ENCODE measurements around the gene CD180.

CD180 gene

GRCh38 chr5:67190861-67191260 is 5.7 kb downstream of the CD180 start:
- CTCF ChIA-PET, result interaction anchor here (0.6 kb wide), 1 partner anchor 228 kb away, joined by 3 read pairs; no protein-coding TSS in a partner anchor
- TF ChIP-seq SUZ12 (IDR thresholded peaks at IDR 0.05) (no peak), L3MBTL2 (conservative IDR thresholded peaks at IDR 0.05) (no peak), SP1 (IDR thresholded peaks at IDR 0.05) (no peak), ELF4 (IDR thresholded peaks at IDR 0.05) (no peak)
- POLR2A ChIA-PET, result no interaction called here
- DNase-seq (ENCODE audit: extremely low spot score), result no peak

- ChIA-PET POLR2A (no interaction called here), CTCF (no interaction called here)
- no peak for DNase-seq (ENCODE audit: extremely low spot score)
- no peak for TF ChIP-seq SP1 (IDR thresholded peaks at IDR 0.05)
- TF ChIP-seq PKNOX1 (IDR thresholded peaks at IDR 0.05), result no peak
- TF ChIP-seq HDGF (IDR thresholded peaks at IDR 0.05; ENCODE audit: borderline replicate concordance), result no peak
- TF ChIP-seq BHLHE40 (IDR thresholded peaks at IDR 0.05; ENCODE audit: borderline replicate concordance), result no peak
- no peak for TF ChIP-seq FOXM1 (IDR thresholded peaks at IDR 0.05; ENCODE audit: borderline replicate concordance)
- no peak for TF ChIP-seq TARDBP (IDR thresholded peaks at IDR 0.05)
- no peak for TF ChIP-seq ELF4 (IDR thresholded peaks at IDR 0.05)
- no peak for TF ChIP-seq NFRKB (IDR thresholded peaks at IDR 0.05)
- no peak for TF ChIP-seq L3MBTL2 (conservative IDR thresholded peaks at IDR 0.05)
- no peak for TF ChIP-seq FOXA1 (IDR thresholded peaks at IDR 0.05)
- TF ChIP-seq ZNF384 (IDR thresholded peaks at IDR 0.05), result no peak
These were observed 6.2 kb downstream of the CD180 start for GRCh38 chr5:67190410-67190809.

- ChIA-PET CTCF (no interaction called here), POLR2A (no interaction called here)
- TF ChIP-seq BHLHE40 (IDR thresholded peaks at IDR 0.05; ENCODE audit: borderline replicate concordance), result no peak
- no peak for TF ChIP-seq LEF1 (IDR thresholded peaks at IDR 0.05; ENCODE audit: borderline replicate concordance)
- TF ChIP-seq PKNOX1 (IDR thresholded peaks at IDR 0.05), result no peak
- no peak for TF ChIP-seq ZNF384 (IDR thresholded peaks at IDR 0.05)
- TF ChIP-seq SP1 (IDR thresholded peaks at IDR 0.05), result no peak
- no peak for TF ChIP-seq NFRKB (IDR thresholded peaks at IDR 0.05)
- no peak for TF ChIP-seq ELF4 (IDR thresholded peaks at IDR 0.05)
- no peak for TF ChIP-seq L3MBTL2 (conservative IDR thresholded peaks at IDR 0.05)
- no peak for TF ChIP-seq FOXM1 (IDR thresholded peaks at IDR 0.05; ENCODE audit: borderline replicate concordance)
- TF ChIP-seq SUZ12 (IDR thresholded peaks at IDR 0.05), result no peak
- no peak for TF ChIP-seq ARNT (IDR thresholded peaks at IDR 0.05)
- TF ChIP-seq HDGF (IDR thresholded peaks at IDR 0.05; ENCODE audit: borderline replicate concordance), result no peak
- no peak for TF ChIP-seq FOXK2 (IDR thresholded peaks at IDR 0.05)
- DNase-seq (ENCODE audit: extremely low spot score), result no peak
These were observed 6.7 kb downstream of the CD180 start for GRCh38 chr5:67189931-67190330.

- CTCF ChIA-PET, result no interaction called here
These were observed 7.6 kb downstream of the CD180 start for GRCh38 chr5:67189079-67189354.

GRCh38 chr5:67188274-67189078 is 8.1 kb downstream of the CD180 start:
- TF ChIP-seq BHLHE40 (IDR thresholded peaks at IDR 0.05; ENCODE audit: borderline replicate concordance), result no peak
- no peak for TF ChIP-seq HDGF (IDR thresholded peaks at IDR 0.05; ENCODE audit: borderline replicate concordance)
- no peak for TF ChIP-seq TARDBP (IDR thresholded peaks at IDR 0.05)
- TF ChIP-seq FOXM1 (IDR thresholded peaks at IDR 0.05; ENCODE audit: borderline replicate concordance), result no peak
- no peak for TF ChIP-seq ZNF384 (IDR thresholded peaks at IDR 0.05)
- TF ChIP-seq FOXA1 (IDR thresholded peaks at IDR 0.05), result no peak
- TF ChIP-seq ARNT (IDR thresholded peaks at IDR 0.05), result no peak
- no peak for TF ChIP-seq SP1 (IDR thresholded peaks at IDR 0.05)
- TF ChIP-seq CTBP1 (IDR thresholded peaks at IDR 0.05; ENCODE audit: borderline replicate concordance), result no peak
- no peak for TF ChIP-seq ELF4 (IDR thresholded peaks at IDR 0.05)
- no peak for TF ChIP-seq L3MBTL2 (conservative IDR thresholded peaks at IDR 0.05)
- no peak for TF ChIP-seq PKNOX1 (IDR thresholded peaks at IDR 0.05)
- TF ChIP-seq NFRKB (IDR thresholded peaks at IDR 0.05), result no peak
- POLR2A ChIA-PET, result no interaction called here
- DNase-seq (ENCODE audit: extremely low spot score), result no peak
- CTCF ChIA-PET, result no interaction called here

More at GRCh38 chr5:67189079-67189354, 7.6 kb downstream of the CD180 start:
- TF ChIP-seq SUZ12 (IDR thresholded peaks at IDR 0.05) (no peak), PKNOX1 (IDR thresholded peaks at IDR 0.05) (no peak), ELF4 (IDR thresholded peaks at IDR 0.05) (no peak), ARNT (IDR thresholded peaks at IDR 0.05) (no peak), TARDBP (IDR thresholded peaks at IDR 0.05) (no peak), FOXA1 (IDR thresholded peaks at IDR 0.05) (no peak), LEF1 (IDR thresholded peaks at IDR 0.05; ENCODE audit: borderline replicate concordance) (no peak), BHLHE40 (IDR thresholded peaks at IDR 0.05; ENCODE audit: borderline replicate concordance) (no peak), SP1 (IDR thresholded peaks at IDR 0.05) (no peak), FOXM1 (IDR thresholded peaks at IDR 0.05; ENCODE audit: borderline replicate concordance) (no peak), CTBP1 (IDR thresholded peaks at IDR 0.05; ENCODE audit: borderline replicate concordance) (no peak), L3MBTL2 (conservative IDR thresholded peaks at IDR 0.05) (no peak), FOXK2 (IDR thresholded peaks at IDR 0.05) (no peak), ZNF384 (IDR thresholded peaks at IDR 0.05) (no peak), NFRKB (IDR thresholded peaks at IDR 0.05) (no peak), HDGF (IDR thresholded peaks at IDR 0.05; ENCODE audit: borderline replicate concordance) (no peak)
- POLR2A ChIA-PET, result no interaction called here
- DNase-seq (ENCODE audit: extremely low spot score), result no peak

Measured in HEK293T (cell line).